CD4-positive, CD25-positive, alpha-beta regulatory T cell (primary cell): ENCODE results near the gene ELL. TPM values are rescaled to one million over a fixed set of nuclear protein-coding genes. Genes with fewer than 3 reads are reported as not detected.

Experiments used
- ATAC-seq, 2 donors: fragments of 150-1000 bp; cut with Tn5 transposase; one replicate each; pipeline ENCODE4 v1.10.0; 2021; ENCODE audit warnings: low read depth in 2 of 2, moderate number of reproducible peaks in 2 of 2, moderate library complexity in 1 of 2
- DNase-seq, 3 donors: peaks; one replicate each; pipeline versions ENCODE4 v3.0.0 to v3.0.0-alpha.2; 2012 to 2022; ENCODE audit warnings: mixed read lengths in 1 of 3
- H3K27ac ChIP-seq: one replicate; pipeline ENCODE4 v1.7.0; 2013; ENCODE audit warnings: mild to moderate bottlenecking, low read length; ENCODE audit not compliant: insufficient read depth, poor library complexity, severe bottlenecking
- H3K27me3 ChIP-seq: one replicate; pipeline ENCODE4 v1.7.0; 2013; ENCODE audit warnings: low read length; ENCODE audit not compliant: control insufficient read depth, insufficient read depth
- H3K36me3 ChIP-seq: one replicate; pipeline ENCODE4 v1.7.0; 2013; ENCODE audit warnings: mild to moderate bottlenecking, low read length, moderate library complexity; ENCODE audit not compliant: control insufficient read depth, insufficient read depth
- H3K4me1 ChIP-seq: 2 replicates; pipeline ENCODE4 v1.7.0; 2013; ENCODE audit warnings: mild to moderate bottlenecking, low read length; ENCODE audit not compliant: insufficient read depth, control insufficient read depth, poor library complexity, severe bottlenecking
- H3K4me3 ChIP-seq: one replicate; pipeline ENCODE4 v1.7.0; 2013; ENCODE audit warnings: low read depth, mild to moderate bottlenecking, low read length, moderate library complexity
- H3K9me3 ChIP-seq, 2 experiments: 1 replicate in 1 of 2; 2 replicates in 1 of 2; pipeline ENCODE4 v1.7.0; 2013; ENCODE audit warnings: low read length in 2 of 2, mild to moderate bottlenecking in 1 of 2, moderate library complexity in 1 of 2; ENCODE audit not compliant: control insufficient read depth in 2 of 2
- H3K27ac Mint-ChIP-seq, 3 donors: one replicate each; pipeline ENCODE4 v1.8.0; 2020 to 2022; ENCODE audit warnings: mild to moderate bottlenecking in 3 of 3, mixed read lengths in 3 of 3, moderate library complexity in 2 of 3
- H3K27me3 Mint-ChIP-seq: one replicate; pipeline ENCODE4 v1.8.0; 2022; ENCODE audit warnings: mild to moderate bottlenecking, mixed read lengths
- H3K36me3 Mint-ChIP-seq: one replicate; pipeline ENCODE4 v1.8.0; 2020; ENCODE audit warnings: mixed read lengths
- H3K4me1 Mint-ChIP-seq, 4 donors: one replicate each; pipeline ENCODE4 v1.8.0; 2020 to 2022; ENCODE audit warnings: mixed read lengths in 4 of 4, mild to moderate bottlenecking in 1 of 4
- H3K4me3 Mint-ChIP-seq, 4 donors: one replicate each; pipeline ENCODE4 v1.8.0; 2020 to 2022; ENCODE audit warnings: mild to moderate bottlenecking in 4 of 4, mixed read lengths in 4 of 4, moderate library complexity in 3 of 4
- H3K9me3 Mint-ChIP-seq, 7 donors: one replicate each; pipeline ENCODE4 v1.8.0; 2020 to 2022; ENCODE audit warnings: mixed read lengths in 7 of 7, mild to moderate bottlenecking in 3 of 7, moderate library complexity in 2 of 7
- polyA plus RNA-seq, 4 donors: library from polyadenylated mRNA; unstranded; fragments of 300-500 nt; fragmentation: Illumina TruSeq; gene quantifications; one replicate each; pipeline ENCODE4 v1.2.3, GENCODE V29; 2021
- total RNA-seq: library from RNA; stranded (reverse); gene quantifications from one replicate; pipeline ENCODE4 v1.2.3, GENCODE V29; 2022

The ELL gene
- total and polyA plus RNA-seq, 5 donors from 2014 or later: 7.7 to 53.6 (median 10.0) TPM

DNA sequence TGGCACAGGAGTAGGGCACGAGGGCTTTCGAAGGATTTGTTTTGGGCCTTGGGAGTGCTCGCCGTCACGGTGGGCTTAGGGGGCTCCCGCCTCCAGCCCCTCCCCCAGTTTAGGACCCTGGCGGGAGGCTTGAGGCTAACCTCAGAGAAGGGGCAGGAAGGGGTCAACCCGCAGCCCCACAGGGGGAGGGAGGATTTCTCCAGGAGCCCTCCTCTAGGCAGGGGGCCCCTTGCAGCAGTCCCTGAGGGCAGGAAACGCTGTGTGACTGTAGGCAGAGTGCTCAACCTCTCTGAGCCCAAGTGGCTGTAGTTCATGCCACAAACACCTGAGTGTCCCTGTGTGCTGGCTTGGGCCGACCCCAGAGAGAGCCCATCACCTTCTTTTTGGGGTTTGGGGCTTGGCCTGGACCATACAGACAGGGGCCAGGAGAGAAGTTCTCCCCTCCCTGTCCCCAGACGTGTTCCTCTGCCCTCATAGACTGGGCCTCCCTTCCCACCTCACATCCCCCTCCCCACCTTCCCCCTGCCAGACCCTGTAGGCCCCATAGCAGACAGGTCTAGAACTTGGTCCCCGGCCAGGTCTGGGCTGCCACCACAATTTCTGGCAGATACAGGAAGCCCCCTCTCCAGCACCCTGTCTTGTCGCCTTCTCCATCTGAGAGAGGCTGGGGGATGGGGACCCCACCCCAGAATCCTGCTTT lies 92.0 kb downstream of the ELL start:
- H3K36me3 Mint-ChIP-seq: no peaks in the 10 kb centered on the region
- peak overlapping the region; percentile 67 to 85 (median 76) for H3K4me3 Mint-ChIP-seq
- no peaks in the 10 kb centered on the region for H3K9me3 ChIP-seq
- H3K4me3 ChIP-seq: no peak overlapping the region
- no peaks in the 10 kb centered on the region for H3K27me3 Mint-ChIP-seq
- peak overlapping the region; percentile 60 to 82 (median 69) for H3K27ac Mint-ChIP-seq
- peaks cover 0 to 37% (median 6%) of the 10 kb centered on the region in 4 donors for H3K4me1 Mint-ChIP-seq
- no peaks in the 10 kb centered on the region for H3K27me3 ChIP-seq
- DNase-seq (peak in 1 of 3 donors; percentile 46), ATAC-seq (no peak)
- H3K4me1 ChIP-seq: peaks cover 55% of the 10 kb centered on the region
- H3K27ac ChIP-seq: peak overlapping the region; percentile 93
- H3K9me3 Mint-ChIP-seq: no peaks in the 10 kb centered on the region
- no peaks in the 10 kb centered on the region for H3K36me3 ChIP-seq

GRCh38 chr19:18428787-18429674 lies 92.8 kb downstream of the ELL start:
- no peaks in the 10 kb centered on the region for H3K9me3 ChIP-seq
- ATAC-seq (peak; percentile 83 to 84), DNase-seq (peak; percentile 78 to 88 (median 84))
- H3K4me1 ChIP-seq: peaks cover 59% of the 10 kb centered on the region
- H3K4me3 Mint-ChIP-seq: peak overlapping the region; percentile 68 to 79 (median 73)
- H3K36me3 ChIP-seq: no peaks in the 10 kb centered on the region
- H3K27ac ChIP-seq: peak overlapping the region; percentile 93
- no peaks in the 10 kb centered on the region for H3K36me3 Mint-ChIP-seq
- no peaks in the 10 kb centered on the region for H3K27me3 Mint-ChIP-seq
- no peaks in the 10 kb centered on the region for H3K27me3 ChIP-seq
- H3K4me1 Mint-ChIP-seq: peaks cover 0 to 37% (median 6%) of the 10 kb centered on the region in 4 donors
- H3K27ac Mint-ChIP-seq: peak overlapping the region in 2 of 3 donors; percentile 60 to 80
- H3K4me3 ChIP-seq: no peak overlapping the region
- H3K9me3 Mint-ChIP-seq: no peaks in the 10 kb centered on the region

GRCh38 chr19:18428173-18428786 lies 93.6 kb downstream of the ELL start:
- H3K9me3 Mint-ChIP-seq: no peaks in the 10 kb centered on the region
- Histone ChIP-seq H3K9me3 (no peaks in the 10 kb centered on the region), H3K27ac (peak overlapping the region; percentile 93), H3K27me3 (no peaks in the 10 kb centered on the region), H3K4me3 (no peak overlapping the region), H3K36me3 (no peaks in the 10 kb centered on the region), H3K4me1 (peaks cover 64% of the 10 kb centered on the region)
- DNase-seq (no peak), ATAC-seq (no peak)
- H3K27me3 Mint-ChIP-seq: no peaks in the 10 kb centered on the region
- H3K36me3 Mint-ChIP-seq: no peaks in the 10 kb centered on the region
- peak overlapping the region in 3 of 4 donors; percentile 52 to 72 (median 71) for H3K4me3 Mint-ChIP-seq
- H3K27ac Mint-ChIP-seq: peak overlapping the region in 2 of 3 donors; percentile 9 to 80
- H3K4me1 Mint-ChIP-seq: peaks cover 0 to 44% (median 10%) of the 10 kb centered on the region in 4 donors

DNA sequence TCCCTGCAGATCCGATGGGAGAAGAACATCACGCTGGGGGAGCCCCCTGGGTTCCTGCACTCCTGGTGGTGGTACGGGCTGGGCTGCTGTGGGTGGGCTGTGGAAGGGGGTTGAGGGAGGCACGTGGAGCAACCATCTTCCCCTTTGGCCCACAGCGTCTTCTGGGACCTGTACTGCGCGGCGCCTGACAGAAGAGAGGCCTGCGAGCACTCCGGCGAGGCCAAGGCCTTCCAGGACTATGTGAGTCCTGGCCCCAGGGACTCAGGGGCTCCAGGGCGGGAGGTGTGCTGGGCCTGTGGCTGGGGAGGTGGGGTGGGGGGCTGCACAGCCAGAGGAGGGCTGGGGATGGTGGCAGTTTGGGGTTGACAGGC lies 94.1 kb downstream of the ELL start:
- no peak overlapping the region for H3K27ac ChIP-seq
- H3K9me3 ChIP-seq: no peaks in the 10 kb centered on the region
- Mint-ChIP-seq H3K36me3 (no peaks in the 10 kb centered on the region), H3K9me3 (no peaks in the 10 kb centered on the region), H3K27ac (no peak overlapping the region), H3K4me3 (peak overlapping the region in 1 of 4 donors; percentile 71), H3K4me1 (peaks cover 4 to 49% (median 15%) of the 10 kb centered on the region in 4 donors), H3K27me3 (no peaks in the 10 kb centered on the region)
- ATAC-seq (no peak), DNase-seq (no peak)
- no peaks in the 10 kb centered on the region for H3K27me3 ChIP-seq
- H3K4me1 ChIP-seq: peaks cover 64% of the 10 kb centered on the region
- no peak overlapping the region for H3K4me3 ChIP-seq
- H3K36me3 ChIP-seq: no peaks in the 10 kb centered on the region

GRCh38 chr19:18427080-18427742 lies 94.7 kb downstream of the ELL start:
- Histone ChIP-seq H3K27ac (no peak overlapping the region), H3K9me3 (no peaks in the 10 kb centered on the region), H3K4me1 (peaks cover 66% of the 10 kb centered on the region), H3K36me3 (no peaks in the 10 kb centered on the region), H3K27me3 (no peaks in the 10 kb centered on the region), H3K4me3 (no peak overlapping the region)
- DNase-seq (no peak), ATAC-seq (no peak)
- Mint-ChIP-seq H3K27me3 (no peaks in the 10 kb centered on the region), H3K9me3 (no peaks in the 10 kb centered on the region), H3K4me1 (peaks cover 7 to 53% (median 17%) of the 10 kb centered on the region in 4 donors), H3K36me3 (no peaks in the 10 kb centered on the region), H3K27ac (peak overlapping the region in 1 of 3 donors; percentile 68), H3K4me3 (peak overlapping the region in 1 of 4 donors; percentile 69)

GRCh38 chr19:18426416-18426767 lies 95.5 kb downstream of the ELL start:
- H3K36me3 ChIP-seq: no peaks in the 10 kb centered on the region

More at GRCh38 chr19:18426416-18426767, 95.5 kb downstream of the ELL start:
- Histone ChIP-seq H3K27ac (no peak overlapping the region), H3K9me3 (no peaks in the 10 kb centered on the region), H3K27me3 (no peaks in the 10 kb centered on the region), H3K4me1 (peaks cover 74% of the 10 kb centered on the region), H3K4me3 (no peak overlapping the region)
- Mint-ChIP-seq H3K4me1 (peaks cover 7 to 61% (median 23%) of the 10 kb centered on the region in 4 donors), H3K4me3 (peak overlapping the region in 1 of 4 donors; percentile 39), H3K27me3 (no peaks in the 10 kb centered on the region), H3K9me3 (no peaks in the 10 kb centered on the region), H3K27ac (peak overlapping the region in 1 of 3 donors; percentile 38), H3K36me3 (no peaks in the 10 kb centered on the region)
- ATAC-seq: no peak
- no peak for DNase-seq
